ENCODE results near the gene HOXD12. TPM values are rescaled to one million over a fixed set of nuclear protein-coding genes. Genes with fewer than 3 reads are reported as not detected.
A peak's percentile ranks its signal among the peaks of the same experiment; 100 is the strongest.

Gene HOXD12
- polyA plus RNA-seq, 1 donor (not counting 4 experiments of a cell fraction or from before 2014, with no cell fraction given), result not detected

DNA sequence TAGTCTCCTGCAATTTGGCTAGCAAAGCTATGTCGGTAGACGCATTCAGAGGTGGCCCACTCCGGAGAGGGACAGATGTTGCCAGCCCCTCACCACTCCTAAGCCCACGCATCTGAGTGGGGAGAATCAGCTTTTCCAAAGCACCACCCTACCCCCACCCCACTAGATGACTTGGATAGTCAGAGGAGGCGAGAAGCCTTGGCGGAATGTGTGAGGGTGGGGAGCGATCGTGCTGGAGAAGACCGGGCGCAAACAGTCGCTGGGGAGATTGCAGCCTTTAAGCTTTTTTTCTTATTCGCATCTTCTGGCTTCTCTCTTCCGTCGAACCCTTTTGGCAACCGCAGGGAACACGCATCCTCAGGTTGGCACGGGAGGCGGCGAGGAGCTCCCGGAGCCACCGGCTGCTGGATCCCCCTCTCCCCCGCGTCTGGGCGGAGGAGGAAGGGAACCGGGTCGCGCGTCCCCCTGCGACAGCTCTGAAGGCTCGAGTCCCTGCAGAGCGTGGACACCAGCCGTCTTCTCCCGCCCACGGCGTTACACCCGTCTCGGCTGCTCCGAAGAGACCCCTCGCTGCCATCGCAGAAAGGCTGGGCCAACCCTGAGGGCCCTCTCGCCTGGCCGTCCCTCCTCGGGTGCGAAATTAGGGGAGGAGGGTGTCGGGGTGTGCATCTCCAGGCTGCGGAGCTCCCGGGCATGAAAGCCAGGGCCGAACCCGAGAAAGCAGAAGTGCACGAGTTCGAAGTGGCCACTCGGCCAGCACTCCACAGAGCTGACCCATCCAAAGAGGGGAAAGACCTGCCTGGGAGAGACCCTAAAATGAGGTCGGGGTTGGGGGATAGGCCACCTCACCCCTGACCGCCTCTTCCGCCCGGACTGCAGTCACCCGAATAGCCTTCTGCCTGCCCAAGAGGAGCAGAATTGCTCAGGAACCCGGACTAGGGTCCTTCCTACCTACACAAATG lies 28.0 kb upstream of the HOXD12 start:
- Histone ChIP-seq H3K27me3 (ENCODE audit: control insufficient read depth, extremely low read depth, insufficient read depth, low read length) (peaks cover 99% of the 10 kb centered on the region), H3K4me3 (ENCODE audit: control insufficient read depth in 2 of 3, extremely low read depth in 1 of 3, insufficient read depth in 2 of 3, low read depth in 1 of 3, low read length in 3 of 3) (no peak overlapping the region), H2AFZ (ENCODE audit: control insufficient read depth, low read length) (no peak overlapping the region), H3K9me1 (ENCODE audit: control insufficient read depth, extremely low read depth, insufficient read depth, low read length) (no peaks in the 10 kb centered on the region), H3K9ac (ENCODE audit: control insufficient read depth, extremely low read depth, insufficient read depth, low read length) (no peak overlapping the region), H3K9me3 (ENCODE audit: control insufficient read depth, low read depth, low read length) (no peaks in the 10 kb centered on the region), H3K36me3 (ENCODE audit: control insufficient read depth in 2 of 2, extremely low read depth in 1 of 2, insufficient read depth in 2 of 2, low read length in 2 of 2) (no peaks in the 10 kb centered on the region), H4K20me1 (ENCODE audit: control insufficient read depth, extremely low read depth, insufficient read depth, low read length) (no peaks in the 10 kb centered on the region), H3K4me1 (ENCODE audit: control insufficient read depth, extremely low read depth, insufficient read depth, low read length) (no peaks in the 10 kb centered on the region), H3K27ac (ENCODE audit: control insufficient read depth, insufficient read depth, low read length) (no peak overlapping the region), H3K4me2 (ENCODE audit: control insufficient read depth, extremely low read depth, insufficient read depth, low read depth, low read length) (no peak overlapping the region), H3K79me2 (ENCODE audit: control insufficient read depth, insufficient read depth, low read length) (no peaks in the 10 kb centered on the region)
- DNase-seq (ENCODE audit: low read depth, low spot score), result no peak
- dilution Hi-C loops (cut with MboI; ENCODE audit: extremely low pct_ligation_motif_present, low sequenced_read_pairs), result no loop called here
- TF ChIP-seq, protein P1, sequence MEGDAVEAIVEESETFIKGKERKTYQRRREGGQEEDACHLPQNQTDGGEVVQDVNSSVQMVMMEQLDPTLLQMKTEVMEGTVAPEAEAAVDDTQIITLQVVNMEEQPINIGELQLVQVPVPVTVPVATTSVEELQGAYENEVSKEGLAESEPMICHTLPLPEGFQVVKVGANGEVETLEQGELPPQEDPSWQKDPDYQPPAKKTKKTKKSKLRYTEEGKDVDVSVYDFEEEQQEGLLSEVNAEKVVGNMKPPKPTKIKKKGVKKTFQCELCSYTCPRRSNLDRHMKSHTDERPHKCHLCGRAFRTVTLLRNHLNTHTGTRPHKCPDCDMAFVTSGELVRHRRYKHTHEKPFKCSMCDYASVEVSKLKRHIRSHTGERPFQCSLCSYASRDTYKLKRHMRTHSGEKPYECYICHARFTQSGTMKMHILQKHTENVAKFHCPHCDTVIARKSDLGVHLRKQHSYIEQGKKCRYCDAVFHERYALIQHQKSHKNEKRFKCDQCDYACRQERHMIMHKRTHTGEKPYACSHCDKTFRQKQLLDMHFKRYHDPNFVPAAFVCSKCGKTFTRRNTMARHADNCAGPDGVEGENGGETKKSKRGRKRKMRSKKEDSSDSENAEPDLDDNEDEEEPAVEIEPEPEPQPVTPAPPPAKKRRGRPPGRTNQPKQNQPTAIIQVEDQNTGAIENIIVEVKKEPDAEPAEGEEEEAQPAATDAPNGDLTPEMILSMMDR (optimal IDR thresholded peaks at IDR 0.05 in 1 of 3, IDR thresholded peaks at IDR 0.05 in 1 of 3, conservative IDR thresholded peaks at IDR 0.05 in 1 of 3; ENCODE audit: extremely low read depth in 1 of 3, insufficient read depth in 2 of 3, low read length in 3 of 3), result no peak
- peak; percentile 88 for TF ChIP-seq EZH2 (IDR thresholded peaks at IDR 0.05; ENCODE audit: low read length)
- FAIRE-seq, result no peak

DNA sequence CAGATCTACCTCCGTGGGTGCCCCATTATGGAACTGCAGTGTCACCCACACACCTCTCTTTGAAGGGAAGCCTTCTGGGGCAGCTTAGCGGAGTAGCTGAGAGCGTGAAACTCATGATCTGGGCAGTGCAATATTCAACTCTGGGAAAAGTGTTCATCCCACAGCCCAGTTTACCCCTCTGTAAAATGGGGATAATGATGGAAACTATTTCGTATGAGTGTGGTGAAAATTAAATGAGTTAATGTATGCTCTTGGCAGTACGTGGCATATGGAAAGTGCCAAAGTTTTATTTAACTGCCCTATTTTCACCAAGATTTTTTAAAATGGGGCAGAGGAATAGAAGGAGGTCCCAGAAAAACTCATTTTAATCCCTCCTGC lies 27.3 kb upstream of the HOXD12 start:
- no peak overlapping the region for H3K9ac ChIP-seq (ENCODE audit: control insufficient read depth, extremely low read depth, insufficient read depth, low read length)
- no peaks in the 10 kb centered on the region for H3K36me3 ChIP-seq (ENCODE audit: control insufficient read depth in 2 of 2, extremely low read depth in 1 of 2, insufficient read depth in 2 of 2, low read length in 2 of 2)
- no peak for DNase-seq (ENCODE audit: low read depth, low spot score)
- no peak overlapping the region for H2AFZ ChIP-seq (ENCODE audit: control insufficient read depth, low read length)
- no peaks in the 10 kb centered on the region for H3K9me3 ChIP-seq (ENCODE audit: control insufficient read depth, low read depth, low read length)
- TF ChIP-seq, protein P1 (optimal IDR thresholded peaks at IDR 0.05 in 1 of 3, IDR thresholded peaks at IDR 0.05 in 1 of 3, conservative IDR thresholded peaks at IDR 0.05 in 1 of 3; ENCODE audit: extremely low read depth in 1 of 3, insufficient read depth in 2 of 3, low read length in 3 of 3), result no peak
- no peak for TF ChIP-seq EZH2 (IDR thresholded peaks at IDR 0.05; ENCODE audit: low read length)
- H3K4me2 ChIP-seq (ENCODE audit: control insufficient read depth, extremely low read depth, insufficient read depth, low read depth, low read length), result no peak overlapping the region
- H3K9me1 ChIP-seq (ENCODE audit: control insufficient read depth, extremely low read depth, insufficient read depth, low read length), result no peaks in the 10 kb centered on the region
- FAIRE-seq, result no peak
- no peaks in the 10 kb centered on the region for H3K4me1 ChIP-seq (ENCODE audit: control insufficient read depth, extremely low read depth, insufficient read depth, low read length)
- H3K27ac ChIP-seq (ENCODE audit: control insufficient read depth, insufficient read depth, low read length), result no peak overlapping the region
- H3K27me3 ChIP-seq (ENCODE audit: control insufficient read depth, extremely low read depth, insufficient read depth, low read length), result peaks cover 99% of the 10 kb centered on the region
- no peak overlapping the region for H3K4me3 ChIP-seq (ENCODE audit: control insufficient read depth in 2 of 3, extremely low read depth in 1 of 3, insufficient read depth in 2 of 3, low read depth in 1 of 3, low read length in 3 of 3)
- H3K79me2 ChIP-seq (ENCODE audit: control insufficient read depth, insufficient read depth, low read length), result no peaks in the 10 kb centered on the region
- dilution Hi-C loops (cut with MboI; ENCODE audit: extremely low pct_ligation_motif_present, low sequenced_read_pairs), result no loop called here
- H4K20me1 ChIP-seq (ENCODE audit: control insufficient read depth, extremely low read depth, insufficient read depth, low read length), result no peaks in the 10 kb centered on the region

Measured in keratinocyte (primary cell).